Stimulated activated CD8-positive, alpha-beta memory T cell treated with anti-CD3 and anti-CD28 coated beads, Interleukin-7, amount 100 ng/mL, for 4 hours (primary cell): ENCODE measurements around the gene RNF13.
A peak's percentile ranks its signal among the peaks of the same experiment; 100 is the strongest.
"Not testable (repeated sequence)": the region's sequence is repeated elsewhere in the genome, so short reads cannot be mapped to it uniquely, and the experiment has no call there.

Experiments
- DNase-seq, 2 donors: peaks; one replicate each; pipeline ENCODE4 v3.0.0-alpha.2; 2020; ENCODE audit warnings: low read depth in 2 of 2

Gene RNF13

DNA sequence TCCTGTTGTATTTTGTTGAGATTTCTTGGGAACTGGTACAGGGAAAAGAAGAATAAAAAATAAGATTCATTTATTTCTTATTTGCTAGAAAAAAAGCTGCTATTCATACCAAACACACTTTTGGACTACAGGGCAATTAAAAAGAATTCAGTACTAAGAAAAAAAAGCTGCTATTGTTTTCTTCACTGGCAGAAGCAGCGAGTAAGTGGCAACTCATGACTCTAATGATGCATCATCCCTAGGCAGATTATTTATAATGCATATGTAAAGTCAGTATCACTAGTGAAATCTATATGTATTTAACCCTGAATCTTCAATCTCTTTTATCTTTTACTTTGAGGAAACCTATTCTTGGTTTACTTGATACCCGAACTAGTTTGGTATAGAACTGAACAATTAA lies 142.4 kb downstream of the RNF13 start:
- no peak for DNase-seq

- DNase-seq, result no peak
Measured at GRCh38 chr3:149957361-149958125, 144.5 kb downstream of the RNF13 start.

DNA sequence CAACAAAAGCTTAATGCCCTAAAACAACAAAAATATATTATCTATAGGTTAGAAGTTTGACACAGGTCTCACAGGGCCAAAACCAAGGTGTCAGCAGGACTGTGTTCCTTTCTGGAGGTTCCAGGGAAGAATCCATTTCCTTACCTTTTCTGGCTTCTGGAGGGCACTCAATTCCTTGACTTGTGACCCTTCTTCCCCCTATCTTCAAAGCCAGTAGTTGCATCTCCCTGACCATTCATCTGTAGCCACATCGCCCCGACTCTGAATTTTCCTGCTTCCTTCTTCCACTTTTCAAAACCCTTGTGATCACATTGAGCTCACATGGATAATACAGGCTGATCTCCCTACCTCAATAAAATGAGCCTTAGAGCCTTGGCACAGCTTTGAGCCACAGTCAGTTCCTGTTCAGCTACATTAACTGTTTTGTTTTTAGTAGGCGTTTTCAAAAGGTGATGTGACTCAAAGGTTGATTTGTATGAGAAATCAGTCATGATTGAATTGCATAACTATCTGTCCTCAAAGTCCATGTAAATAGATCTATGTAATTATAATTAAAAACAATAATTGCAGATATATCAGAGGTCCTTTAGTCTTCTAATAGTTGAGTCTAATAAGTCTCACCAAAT lies 145.3 kb downstream of the RNF13 start:
- DNase-seq, result no peak

DNA sequence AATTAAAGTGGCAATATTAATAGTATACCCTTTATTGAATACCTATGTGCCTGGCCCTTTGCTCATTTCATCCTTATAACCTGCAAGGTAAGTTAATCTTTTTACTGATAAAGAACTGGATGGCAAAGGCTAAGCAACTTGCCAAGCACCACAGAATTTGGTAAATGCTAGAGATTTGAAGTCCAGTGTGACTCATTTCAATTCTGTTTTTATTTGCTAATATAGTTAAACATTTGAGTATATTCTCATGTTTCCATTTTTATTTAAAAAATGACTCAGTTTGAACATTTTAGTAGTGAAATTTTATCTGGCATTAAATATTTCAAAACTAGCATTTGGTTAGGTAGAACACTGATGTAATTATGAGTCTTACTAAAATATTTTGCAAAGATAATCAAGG lies 146.4 kb downstream of the RNF13 start:
- no peak for DNase-seq

DNA sequence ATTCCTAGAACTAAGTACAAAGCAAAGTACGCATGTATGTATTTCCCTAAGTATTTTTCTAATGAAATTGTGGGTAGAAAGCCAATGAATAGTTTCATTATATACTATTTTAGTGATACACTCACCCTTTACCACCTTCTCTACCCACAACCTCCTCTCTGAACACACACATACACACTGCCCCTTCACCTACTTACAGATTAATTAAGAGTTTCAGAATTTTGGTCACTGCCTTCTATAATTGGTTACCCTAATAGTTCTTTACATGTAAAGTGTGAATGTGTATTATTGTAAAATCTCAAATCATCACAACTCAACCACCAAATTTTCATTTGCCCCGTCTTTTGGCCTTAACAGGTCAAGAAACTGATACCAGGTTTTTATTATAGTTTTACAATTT lies 150.5 kb downstream of the RNF13 start:
- DNase-seq, result no peak

GRCh38 chr3:149964291-149964690 lies 151.3 kb downstream of the RNF13 start:
- DNase-seq, result no peak

- DNase-seq, result no peak
Measured at GRCh38 chr3:149965278-149965677, 152.3 kb downstream of the RNF13 start.

DNA sequence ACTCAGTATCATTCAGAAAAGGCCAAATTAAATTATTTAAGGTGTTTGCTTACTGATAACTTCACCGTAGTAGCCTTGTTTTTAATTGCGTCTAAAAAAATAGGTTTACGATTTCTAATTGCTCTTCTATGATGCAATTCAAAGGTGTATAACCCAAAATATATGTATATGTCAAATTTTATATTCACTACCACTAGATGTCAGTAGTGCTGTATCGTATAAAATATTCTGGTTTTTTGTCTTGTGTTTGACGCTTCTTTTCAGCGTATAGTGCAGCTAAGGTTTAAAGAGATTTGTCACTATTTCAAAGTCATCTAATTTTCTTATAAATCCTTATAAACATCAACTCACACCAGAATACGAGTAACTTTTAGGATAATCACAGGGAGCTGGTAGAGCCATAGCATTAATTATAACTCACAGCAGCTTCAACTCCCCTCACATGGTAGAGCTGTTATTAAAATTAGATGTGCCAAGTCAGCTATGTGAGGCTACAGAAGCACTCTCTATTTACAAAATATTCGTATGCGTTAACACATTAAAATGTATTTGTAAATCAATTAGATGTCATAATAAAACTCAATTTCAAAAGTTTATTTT lies 154.2 kb downstream of the RNF13 start:
- DNase-seq, result no peak

DNA sequence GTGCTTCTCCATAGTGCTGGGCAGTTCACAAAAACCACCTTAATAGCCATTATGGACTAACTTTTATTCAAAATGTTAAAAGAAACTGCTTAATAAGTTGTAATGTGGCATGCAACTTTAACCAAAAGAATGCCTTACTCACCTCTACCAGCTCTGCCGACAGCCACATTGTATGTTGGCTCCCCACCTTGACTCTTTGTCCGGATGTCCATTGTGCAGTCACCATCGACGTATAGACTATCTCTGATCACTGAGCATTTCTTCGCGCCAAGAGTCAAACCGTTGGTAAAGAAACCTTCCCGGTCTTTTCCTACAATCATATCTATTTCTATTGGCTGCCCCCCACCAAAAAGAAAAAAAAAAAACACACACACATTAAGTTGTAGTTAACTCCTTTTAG lies 155.2 kb downstream of the RNF13 start:
- DNase-seq, result no peak

GRCh38 chr3:149969110-149969939 lies 156.3 kb downstream of the RNF13 start:
- no peak for DNase-seq

DNA sequence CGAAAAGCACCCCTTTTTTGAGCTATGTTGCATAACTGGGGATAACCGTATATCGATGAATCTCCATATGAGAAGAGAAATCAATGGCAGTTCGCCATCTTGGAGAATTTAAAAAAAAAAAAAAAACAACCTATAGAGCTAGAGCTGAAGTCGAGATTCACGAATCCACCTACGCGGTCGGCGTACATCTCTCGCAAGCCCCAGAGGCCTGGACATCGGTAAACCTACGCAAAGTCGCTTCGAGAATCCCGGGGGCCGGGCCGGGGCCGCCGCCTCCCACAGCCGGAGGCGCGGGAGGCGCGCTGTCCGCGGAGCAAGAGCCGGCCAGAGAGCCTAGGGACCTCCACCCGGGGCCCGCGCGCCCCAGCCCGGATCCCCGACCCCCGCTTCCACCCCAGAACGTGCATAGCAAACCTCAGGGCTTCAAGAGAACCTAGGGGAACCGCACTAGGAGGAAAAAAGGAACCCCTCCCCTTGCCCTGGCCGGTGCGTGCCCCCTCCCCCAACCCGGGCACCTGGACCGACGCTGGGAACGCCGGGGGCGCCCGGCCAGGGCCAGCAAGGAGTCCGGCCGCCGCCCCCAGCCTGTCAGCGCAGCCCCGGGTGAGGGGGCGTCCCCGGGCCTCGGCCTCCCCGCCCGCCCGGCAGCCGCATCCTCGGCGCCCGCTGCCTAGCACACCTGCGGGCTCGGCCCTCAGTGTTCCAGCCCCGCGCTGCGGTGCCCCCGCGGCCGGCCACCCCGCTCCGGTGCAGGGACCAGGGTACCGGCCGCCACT lies 157.1 kb downstream of the RNF13 start:
- peak; percentile 61 to 74 for DNase-seq

DNA sequence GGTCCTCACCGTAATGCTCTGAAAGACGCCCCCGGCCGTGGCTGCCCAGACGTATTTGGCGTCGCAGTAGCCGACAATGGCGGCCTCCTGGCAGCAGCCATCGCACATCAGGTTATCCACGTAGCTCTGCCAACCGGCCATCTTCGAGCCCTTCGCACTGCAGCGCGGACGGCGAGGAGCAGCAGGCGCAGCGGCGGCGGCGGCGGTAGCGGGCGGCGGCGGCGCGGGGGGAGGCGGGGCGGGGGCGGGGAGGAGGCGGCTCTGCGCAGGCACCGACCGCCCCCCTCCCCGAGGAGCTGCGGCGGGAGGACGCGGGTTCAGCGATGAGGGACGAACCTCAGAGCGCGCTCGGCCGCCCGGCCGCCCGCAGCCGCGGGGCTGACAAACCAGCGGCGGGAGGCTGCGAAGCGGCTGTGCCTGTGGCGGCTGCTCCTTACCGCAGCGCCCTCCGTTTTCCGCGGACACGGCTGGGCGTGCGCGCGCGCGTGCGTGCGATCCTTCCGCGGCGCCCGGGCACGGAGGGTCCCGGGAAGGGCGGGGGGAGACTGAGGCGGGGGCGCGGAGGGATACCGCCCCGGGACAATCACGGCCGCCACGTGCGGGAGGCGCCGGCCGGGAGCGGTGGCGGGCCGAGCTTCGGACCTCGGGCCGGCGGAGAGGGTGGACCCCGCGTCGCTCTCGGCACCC lies 157.8 kb downstream of the RNF13 start, which contains the start of gene PFN2:
Gene PFN2, minus strand, starts transcription at position 180 of the 687 bp plus-strand sequence. Its CDS starts 39 bp downstream, at position 141.
- peak; percentile 5 to 52 for DNase-seq

DNA sequence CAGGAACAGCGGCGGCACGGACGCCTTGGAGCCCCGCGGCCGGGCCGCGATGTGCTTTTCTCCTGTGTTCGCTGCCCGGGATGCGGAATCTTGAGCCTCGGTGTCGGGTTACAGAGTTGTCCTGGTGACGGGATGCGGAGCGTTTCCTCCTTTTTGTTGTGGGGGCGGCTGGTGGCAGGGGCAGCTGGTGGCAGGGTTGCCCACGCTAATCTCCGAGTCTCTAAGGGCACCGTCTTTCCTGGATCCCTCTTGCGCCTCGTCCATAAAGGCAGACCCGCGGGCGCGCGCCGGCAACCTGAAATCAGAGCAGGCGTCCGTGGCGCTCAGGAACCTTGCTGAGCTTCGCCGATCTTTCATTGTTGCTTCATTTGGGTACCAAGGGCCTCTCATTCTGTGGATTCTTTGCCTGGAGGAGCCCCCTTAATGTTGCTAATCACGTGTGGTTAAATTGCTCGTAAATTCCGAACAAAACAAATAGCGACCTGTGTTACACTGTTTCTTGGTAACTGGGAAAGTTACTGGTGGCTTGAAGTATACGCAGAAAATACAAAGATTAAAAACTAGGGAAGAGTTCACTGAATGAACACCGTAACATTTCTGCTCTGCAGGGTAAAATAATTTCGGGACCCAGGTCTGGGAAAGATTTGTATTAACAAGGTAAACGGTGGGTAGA lies 158.5 kb downstream of the RNF13 start:
- DNase-seq, result no peak

DNA sequence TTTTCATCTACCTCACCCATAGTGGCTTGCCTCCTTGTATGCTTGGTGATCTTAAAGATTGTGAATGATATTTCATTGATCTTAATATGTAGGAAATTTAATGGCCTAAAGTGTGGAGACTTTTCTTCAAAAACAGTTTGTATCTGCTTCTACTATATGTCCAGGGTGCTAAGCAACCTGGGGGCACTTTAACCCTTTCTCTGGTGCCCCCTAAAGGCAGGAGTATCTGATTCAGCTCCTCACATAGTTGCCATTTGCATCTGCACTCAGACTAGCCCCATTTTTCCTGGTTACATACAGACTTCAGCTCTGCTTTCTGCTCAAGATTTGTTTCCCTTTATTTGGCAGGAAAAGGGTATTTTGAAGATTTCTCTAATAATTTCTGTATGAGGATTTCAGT lies 162.9 kb downstream of the RNF13 start:
- DNase-seq, result no peak

DNA sequence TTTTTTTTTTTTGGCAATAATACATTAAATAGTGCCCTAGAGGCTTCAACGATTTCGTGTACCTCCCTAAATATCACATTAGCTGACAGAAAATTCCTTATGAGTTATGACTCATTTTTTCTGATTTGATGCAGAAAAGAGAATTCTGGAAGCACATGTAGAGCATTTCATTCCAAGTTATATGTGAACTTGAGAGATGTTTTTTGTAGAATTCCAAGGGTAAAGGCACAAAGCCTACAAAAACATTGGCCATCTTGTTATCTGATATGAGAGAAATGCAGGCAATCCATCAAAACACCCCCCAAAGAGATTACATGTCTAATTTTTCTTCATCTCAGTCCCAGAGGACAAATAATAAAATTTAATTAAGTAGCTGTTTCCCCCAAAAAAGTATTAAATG lies 164.4 kb downstream of the RNF13 start:
- no peak for DNase-seq

DNA sequence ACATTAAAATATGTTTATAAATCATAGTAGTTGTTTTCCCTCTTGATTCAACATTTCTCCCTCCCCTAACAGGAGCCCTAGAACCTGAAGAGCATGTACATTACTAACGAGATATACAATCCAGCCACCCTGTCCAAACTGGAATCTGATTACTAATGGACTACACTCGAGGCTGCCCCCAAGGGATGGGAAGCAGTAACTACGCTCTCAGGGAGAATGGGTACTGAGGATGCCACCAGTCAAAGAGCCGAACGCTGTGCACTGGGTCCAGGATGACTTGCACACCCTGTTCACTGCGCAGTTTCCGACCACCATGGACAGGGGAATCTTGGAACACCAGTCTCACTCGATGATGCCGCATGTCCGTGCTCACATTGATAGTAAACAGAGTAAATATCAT lies 169.0 kb downstream of the RNF13 start:
- not testable (repeated sequence) for DNase-seq

- not testable (repeated sequence) for DNase-seq
Measured at GRCh38 chr3:149983053-149983452, 170.0 kb downstream of the RNF13 start.

- DNase-seq, result no peak
Measured at GRCh38 chr3:149983628-149984027, 170.6 kb downstream of the RNF13 start.

DNA sequence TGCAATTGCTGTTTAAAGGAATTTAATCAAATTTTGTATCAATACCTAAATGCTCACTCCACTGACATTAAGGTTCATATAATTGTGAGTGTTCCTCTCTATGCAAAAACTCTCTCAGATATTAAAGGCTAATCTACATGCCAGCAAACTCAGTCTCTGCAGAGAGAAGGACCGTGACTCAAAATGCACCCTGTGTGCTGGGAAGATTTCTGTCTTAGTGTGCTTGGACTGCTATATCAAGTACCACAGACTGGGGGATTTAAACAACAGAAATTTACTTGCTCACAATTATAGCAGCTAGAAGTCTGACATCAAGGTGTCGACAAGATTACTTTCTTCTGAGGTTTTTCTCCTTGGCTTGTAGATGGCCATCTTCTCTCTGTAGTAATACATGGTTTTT lies 176.3 kb downstream of the RNF13 start:
- DNase-seq, result no peak

DNA sequence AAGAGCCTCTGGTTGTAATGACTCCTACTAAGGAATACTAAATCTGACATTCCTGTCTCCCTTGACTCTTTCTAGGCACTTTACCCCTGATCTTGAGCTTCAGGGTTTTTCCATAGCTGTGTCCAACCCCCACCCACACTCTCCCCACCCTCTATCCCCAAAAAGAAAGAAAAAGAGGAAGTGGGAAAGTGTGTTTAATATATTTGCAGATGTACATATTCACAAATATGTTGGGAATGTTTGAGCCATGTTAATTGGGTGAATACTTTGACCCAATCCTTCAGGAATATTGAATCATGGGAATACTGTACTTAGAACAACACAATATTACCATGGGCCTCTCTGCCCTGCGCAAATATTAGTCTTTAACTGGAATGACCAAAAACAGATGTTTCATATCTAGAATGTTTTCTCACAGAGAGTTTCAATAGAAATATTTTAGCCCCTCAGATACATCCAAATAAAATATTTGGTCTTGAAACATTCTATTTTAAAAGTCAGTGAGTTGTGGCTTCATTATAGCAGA lies 177.5 kb downstream of the RNF13 start:
- no peak for DNase-seq
